ENCODE measurements around the gene DAPK1.

DAPK1 gene

DNA sequence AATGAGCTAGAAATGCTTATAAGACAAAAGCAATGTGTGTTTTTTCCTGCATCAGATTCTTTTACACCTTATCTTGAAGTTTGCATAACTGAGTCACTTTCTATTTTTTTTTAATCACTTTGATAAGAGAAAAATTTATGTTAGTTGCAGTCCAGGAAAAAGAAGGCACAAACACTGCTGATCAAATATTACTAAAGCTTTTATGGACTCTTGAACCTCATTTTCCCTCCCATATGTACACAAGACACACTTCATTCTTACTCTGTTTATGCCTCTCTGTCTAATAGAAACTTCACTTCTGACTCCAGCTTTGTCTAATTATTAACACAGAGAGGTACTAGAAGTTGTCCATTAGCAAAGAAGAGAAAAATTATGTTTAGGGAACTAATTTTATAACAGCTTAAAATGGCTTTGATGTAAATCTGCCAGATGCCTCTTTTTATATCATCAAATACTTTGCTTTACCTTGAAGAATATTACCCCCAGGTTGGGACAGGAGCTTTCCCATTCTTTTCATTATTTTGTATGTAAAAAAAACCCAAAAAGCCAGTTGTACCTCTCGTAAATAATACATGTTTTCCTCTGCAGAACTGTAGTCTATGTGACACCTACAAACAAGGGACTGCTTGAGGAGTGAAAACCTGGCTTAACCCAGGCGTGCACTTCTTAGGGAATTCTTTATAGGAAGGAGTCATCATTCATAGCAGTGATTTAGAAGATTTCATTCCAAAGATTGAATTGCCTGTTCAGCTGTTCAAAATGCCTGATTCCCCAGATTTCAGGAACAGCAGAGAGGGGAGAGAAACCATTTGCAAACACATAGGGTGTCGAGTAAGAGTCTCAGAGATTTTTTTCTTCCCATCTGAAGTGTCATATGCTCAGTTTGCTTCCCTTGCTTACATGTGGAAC, 72.6 kb downstream of the DAPK1 start:
- DNase-seq: no peak

DNA sequence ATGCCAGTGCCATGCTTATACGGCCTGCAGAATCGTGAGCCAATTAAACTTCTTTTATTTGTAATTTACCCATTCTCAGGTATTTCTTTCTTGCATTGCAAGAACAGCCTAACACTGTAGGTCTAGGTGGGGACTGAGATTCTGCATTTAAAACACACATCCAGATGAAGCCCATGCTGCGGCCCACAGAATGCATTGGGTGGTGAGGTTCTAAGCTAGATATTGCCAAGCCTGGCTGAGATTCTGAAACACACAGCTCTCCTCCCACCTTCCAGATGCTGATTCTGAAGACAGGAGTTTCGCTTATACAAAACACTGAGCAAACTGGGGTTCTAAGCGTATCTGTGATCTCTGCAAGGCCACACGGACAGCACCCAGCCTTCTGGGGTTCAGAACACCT, 75.1 kb downstream of the DAPK1 start:
- DNase-seq: no peak

DNA sequence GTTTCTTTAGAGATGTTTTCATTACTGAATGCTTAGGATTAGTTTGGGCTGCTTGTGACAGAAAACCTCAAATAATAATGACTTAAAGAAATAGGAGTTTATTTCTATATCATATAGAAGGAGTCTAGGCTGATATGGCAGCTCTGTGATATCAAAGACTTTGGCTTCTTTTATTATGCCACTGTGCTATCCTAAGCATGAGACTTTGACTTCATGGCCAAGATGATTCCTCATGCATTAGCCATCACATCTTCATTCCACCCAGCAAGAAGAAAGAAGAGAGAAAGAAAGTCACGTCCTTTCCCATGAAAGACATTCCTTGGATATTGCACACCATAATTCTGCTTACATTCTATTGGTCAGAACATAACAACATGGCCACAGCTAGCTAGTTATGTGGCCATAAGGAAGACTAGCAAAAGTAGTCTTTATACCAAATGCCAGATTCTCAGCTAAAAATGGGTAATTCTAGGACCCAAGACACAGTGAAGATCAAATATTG, 76.2 kb downstream of the DAPK1 start:
- DNase-seq: peak; percentile 39

DNA sequence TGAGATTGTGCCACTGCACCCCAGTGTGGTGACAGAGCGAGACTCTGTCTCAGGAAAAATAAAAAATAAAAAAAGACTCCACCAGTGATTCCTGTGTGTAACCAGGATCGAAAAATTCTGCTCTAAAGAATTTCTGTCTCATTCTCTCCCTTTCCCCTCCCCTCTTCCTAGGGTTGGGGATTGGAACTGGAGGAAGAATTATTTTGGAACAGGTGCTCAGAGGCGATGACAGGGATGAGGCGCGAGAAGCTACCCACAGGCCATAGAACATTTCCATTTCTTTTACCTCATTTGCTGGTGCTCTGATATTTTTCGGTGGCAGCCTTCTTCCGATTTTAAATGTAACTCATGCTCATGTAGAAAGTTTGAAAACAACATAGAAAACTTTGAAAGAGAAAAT, 80.1 kb downstream of the DAPK1 start:
- no peak for DNase-seq

DNA sequence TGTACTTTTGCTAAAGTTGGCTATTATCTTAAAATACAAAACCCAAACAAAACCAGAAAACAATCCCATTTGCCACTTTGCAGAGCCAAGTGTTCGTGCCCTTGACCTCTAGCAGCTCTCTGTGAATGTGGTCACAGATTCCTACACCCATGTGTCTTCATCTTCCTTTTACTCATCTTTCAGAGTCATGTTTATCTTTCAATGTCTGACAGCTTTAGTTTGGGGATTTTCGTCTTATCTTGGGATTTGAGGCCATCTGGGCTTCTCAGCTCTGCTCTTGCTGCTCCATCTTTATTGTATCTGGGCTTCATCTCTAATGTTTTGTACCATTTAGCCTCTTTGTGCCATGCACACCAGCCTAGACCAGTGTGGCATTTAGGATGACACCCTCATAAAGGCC, 81.0 kb downstream of the DAPK1 start:
- DNase-seq: no peak

DNA sequence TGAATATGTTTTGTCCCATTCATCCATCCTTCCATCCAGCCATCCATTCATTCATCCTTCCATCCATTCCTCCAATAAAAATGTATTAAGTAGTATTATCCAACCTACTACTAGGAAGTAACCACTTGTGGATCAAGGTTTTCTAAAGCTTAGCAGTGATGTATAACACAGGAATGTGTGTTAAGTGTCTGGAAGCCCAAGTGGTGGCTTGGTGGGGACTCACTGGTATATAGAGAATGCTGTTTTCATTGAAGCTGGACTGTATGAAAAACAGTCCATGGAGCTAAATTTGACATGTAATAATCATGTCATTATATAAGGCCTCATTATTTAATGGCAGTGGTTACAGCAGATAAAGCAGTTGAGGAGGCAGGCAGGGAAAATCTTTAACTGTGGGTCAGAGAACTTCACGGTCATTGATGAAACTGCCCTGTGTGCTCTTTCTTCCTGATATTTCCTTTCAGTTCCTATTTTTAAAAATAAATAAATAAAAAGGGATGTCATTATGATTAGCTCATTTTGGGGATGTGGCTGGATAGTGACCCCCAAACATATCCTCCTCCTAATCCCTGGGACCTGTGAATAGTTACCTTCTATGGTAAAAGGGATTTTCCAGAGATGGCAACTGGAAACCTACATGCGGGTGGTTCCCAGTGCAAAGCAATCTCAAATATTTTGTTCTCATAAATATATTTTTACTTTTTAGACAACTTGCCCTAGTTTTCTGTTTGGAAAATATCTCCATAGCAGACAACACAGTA, 82.3 kb downstream of the DAPK1 start:
- DNase-seq: no peak

DNA sequence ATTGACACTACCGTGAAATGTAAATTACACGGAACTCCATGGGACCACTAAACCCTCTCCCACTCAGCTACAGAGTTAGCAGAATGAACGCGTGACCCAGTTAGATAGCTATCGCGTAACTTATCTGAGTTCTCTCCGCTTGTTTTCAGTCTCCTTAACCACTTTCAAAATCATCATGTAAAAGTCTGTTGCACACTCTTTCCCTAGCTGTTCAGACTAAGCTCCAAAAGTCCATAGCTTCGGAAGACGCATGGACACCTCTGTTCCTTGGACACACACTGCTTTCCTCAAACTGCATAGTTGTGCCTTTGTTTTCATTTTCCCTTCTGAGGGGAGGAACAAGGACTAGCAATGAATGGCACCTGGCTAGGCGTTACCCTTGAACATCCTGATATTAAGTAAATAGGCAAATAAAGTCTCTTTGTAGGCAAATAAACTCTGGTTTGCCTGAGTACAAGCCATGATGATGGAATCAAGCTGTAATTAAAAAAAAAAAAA, 83.3 kb downstream of the DAPK1 start:
- DNase-seq: no peak

DNA sequence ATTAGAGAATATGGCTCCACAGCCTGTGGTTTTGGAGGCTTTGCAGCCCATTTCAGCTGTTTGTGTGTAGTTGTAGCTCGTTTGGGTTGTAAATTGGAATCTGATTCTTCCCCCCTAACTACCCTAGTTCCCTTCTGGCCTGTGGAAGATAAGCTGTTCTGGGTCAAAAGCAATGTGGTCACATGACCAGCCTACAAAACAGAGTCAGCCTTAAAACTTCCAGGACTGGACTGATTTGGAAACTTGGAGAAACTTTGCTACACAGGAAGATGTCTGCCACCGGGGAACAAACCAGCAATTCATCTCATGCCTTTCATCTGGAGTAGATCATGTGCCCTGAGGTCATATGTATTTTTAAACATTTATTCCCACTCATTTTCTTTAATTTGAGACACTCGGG, 83.8 kb downstream of the DAPK1 start:
- DNase-seq: peak; percentile 54

DNA sequence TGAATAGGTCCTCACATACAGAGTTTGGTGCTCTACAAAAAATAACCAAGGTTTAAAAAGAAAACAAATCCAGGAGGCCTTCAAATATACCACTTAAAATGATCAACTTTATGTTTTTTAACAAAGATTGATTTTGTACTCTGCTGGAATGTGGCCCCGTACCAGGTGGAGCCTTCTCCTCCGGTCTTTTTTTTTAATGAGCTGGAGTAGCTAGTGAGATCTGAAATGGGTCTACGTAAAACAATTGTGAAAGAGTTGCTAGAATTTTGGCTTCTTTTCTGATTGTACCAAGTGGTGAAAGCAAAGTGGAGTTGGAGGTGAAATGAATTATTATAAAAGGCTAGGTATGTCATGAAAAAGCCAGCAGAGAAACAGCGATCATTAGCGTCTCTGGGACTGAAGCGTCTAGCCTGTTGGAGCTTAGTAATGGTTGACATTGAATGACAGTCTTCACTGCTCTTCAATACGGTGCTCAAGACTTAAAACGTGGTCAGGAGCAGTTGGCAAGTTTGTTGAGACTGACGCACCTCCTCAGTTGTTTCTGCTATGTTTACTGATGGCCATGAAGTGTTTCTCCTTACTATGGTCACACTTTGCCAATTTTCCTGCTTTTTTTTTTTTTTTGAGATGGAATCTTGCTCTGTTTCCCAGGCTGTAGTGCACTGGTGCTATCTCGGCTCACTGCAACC, 84.4 kb downstream of the DAPK1 start:
- DNase-seq: no peak

DNA sequence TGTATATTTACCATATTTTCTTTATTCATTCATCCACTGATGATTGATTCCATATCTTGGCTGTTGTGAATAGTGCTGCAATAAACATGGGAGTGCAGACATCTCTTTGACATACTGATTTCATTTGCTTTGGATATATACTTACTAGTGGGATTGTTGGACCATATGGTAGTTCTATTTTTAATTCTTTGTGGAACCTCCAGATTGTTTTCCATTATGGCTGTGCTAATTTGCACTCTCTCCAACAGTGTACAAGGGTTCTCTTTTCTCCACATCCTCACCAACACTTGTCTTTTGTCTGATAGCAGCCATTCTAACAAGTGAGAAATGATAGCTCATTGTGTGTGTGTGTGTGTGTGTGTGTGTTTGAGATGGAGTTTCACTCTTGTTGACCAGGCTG, 86.7 kb downstream of the DAPK1 start:
- no peak for DNase-seq

DNA sequence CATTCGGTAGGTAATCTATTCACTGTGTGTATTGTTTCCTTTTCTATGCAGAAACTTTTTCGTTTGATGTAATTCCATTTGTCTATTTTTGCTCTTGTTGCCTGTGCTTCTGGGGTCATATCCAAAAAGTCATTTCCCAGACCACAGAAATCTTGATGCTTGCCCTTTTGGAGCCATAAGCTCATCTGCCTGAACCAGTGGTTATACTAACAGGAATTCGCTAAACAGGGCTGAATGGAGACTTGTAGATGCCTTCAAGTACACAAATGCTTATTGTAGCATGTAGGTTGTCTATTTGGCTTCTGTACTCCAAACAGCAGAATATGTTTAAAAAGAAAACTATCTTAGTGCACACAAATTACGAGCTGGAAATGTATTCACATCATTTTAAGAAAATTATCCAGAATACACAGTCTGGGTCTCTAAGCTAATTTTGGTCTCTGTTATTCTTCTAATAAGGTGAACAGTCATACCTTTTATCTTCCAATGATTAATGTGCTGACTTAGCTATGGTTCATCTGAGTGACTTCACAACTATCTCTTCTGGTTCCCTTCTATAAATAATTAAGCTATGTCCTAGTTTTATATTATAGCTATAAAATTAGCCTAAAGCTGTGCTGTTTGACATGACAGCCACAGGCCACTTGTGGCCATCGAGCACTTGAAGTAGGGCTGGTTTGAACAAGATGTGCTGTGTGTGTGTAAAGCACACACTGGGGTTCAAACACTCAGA, 87.6 kb downstream of the DAPK1 start:
- no peak for DNase-seq

DNA sequence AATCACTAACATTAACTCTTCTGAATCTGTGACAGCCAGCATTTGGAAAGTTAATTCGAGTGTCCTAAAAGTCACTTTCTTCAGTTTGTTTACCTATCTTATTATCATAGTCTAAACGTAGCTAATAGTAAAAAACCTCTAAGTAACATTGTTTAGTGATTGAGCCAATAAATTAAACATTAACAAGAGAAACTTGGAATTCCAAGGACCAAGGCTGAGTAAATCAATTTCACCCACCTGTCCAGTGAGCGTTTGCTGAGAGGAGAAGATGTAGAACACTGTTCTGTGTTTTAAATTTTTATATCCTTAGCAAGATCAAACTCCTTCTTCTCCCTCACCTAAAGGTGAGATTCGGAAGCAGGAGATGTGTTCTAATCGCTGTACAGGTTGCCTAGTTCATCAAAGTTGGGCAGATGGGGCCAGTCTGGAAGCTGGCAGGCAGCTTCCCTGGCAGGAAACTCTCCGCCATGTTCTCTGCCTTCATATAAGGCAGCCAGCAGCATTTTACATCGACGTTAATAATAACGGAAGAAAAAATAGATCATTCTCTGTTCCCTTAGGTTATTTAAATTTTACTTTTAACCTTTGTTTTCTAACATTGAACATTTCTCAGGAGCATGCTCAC, 89.2 kb downstream of the DAPK1 start:
- DNase-seq: no peak

DNA sequence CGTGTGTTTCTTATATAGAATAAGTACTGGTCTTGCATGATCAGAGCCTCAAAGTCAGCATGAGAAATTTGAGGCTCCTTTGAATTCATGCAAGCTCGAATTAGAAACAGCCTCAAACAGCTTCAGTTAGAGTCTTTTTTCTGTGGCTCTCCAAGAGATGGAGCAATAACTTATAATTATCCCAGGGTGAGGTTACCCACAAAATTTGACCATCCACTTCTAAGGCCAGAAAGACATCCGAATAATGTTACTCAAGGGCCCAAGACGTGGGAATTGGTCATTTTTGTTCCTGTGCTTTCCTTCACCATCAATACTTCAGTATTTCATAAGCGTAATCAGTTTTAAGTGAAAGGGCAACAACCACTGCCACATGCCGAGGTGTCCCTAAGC, 89.7 kb downstream of the DAPK1 start:
- DNase-seq: no peak

DNA sequence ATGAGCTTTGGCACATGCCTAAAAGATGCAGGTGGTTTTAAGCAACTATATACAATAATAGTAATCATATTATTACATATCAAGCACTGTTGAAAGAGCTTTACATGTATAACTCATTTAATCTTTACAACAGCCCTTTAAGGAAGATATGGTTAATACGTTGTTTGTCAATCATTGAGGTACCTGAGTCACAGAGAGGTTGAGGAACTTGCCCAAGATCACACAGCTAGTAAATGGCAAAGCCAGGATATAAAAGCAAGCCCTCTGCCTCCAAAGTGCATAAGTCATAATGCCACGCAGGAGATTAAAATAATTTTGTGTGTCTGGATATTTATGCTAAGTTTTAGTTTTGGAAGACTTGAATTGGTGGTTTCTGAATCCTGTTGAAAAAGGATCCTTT, 90.2 kb downstream of the DAPK1 start:
- no peak for DNase-seq

DNA sequence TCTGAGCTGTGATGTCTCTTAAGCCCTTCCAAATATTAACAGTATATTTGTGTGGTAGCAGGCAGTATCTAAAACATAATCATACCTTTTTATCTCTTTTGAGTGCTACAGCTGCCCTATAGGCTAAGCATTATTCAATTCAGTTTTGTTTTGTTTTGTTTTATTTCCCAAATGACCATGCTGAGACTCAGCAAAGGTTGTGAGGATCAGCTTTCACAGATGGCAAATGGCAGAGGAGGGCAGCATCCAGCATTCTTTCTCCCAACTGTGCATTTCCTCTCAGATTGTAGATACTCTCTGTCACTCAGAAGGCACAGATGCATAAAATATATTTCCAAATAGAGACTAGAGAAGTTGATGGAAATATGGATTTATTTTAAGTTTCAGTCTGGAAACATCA, 90.7 kb downstream of the DAPK1 start:
- no peak for DNase-seq

DNA sequence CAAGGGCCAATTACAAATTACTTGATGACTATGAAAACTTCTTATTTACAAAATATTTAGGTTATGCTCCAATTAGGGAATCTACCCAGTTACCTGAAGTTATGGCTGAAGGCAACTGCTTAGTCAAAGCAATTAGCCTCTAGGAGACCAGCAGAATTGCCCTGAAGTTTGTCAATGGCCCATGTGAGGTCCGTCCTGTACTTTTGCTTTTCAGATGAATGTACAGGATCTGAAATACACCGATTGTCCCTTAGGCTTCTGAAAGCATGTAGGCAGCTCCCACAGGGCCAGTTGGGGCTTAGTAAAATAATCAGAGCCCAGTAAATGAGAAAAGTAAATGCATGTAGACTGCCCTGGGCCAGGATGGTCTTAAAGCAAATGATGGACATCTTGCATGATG, 93.3 kb downstream of the DAPK1 start:
- no peak for DNase-seq

DNA sequence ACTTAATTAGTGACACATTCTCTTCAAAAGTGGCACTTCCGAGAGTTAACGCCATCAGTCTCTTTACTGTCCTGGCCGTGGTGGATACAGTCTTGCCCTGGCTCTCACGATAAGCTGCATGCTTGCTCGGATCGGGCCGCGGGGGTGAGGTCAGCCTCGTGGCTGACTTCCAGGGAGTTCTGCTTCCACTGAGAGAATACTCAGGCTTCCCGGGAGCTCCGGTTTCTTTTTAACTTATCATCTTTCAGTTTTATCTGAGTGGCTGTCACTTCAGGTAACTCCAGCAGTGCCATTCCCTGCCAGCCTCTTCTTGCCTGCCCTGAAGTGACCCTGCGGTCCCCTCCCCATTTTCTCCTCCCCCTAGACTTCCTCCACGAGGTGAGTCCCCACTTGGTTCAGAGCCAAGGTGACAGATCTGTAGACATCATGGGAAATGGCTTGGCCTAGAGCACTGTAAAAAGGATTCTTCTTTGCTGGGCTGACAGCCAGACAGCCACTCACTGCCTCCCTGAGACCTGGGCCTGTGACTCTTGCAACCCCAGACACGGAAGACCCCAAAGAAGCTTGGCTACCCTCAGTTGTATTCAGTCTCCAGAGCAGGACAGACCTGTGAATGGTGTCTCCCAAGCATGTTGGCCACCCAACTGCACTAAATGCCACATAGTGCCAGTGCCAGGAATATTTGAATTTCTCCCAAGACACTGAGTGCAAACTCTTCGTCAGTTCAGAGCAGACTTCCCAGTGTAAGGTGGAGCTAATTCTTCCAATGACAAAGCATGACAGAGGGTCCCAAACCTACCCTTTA, 95.1 kb downstream of the DAPK1 start:
- peak; percentile 83 for DNase-seq

DNA sequence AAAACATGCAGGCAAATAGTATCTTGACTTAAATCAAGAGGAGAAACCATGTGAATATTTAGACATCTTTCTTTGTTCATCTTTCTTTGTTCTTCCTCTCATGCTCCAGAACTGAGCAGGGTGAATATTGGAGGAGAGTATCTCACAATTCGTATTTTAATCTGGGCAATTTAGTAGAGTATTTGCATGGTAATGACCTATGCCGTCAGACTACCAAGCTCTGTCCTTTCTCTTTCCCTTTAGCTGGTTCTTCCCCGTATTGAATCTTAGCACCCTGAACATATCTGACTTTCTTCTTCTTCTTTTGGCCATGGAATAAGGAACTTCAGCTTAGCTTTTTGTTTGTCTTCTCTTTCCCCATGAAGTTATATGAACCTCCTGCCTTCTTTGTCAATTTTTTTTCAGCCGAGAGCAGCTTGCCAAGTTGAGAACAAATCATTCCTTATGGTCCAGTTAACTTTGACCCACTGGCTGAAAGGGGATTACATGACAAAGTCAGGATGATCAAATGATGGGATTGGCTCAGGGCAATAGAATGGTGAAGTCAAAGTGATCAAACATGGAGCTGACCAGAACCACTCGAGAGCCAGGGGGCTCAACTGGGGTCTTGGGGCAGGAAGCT, 95.8 kb downstream of the DAPK1 start:
- DNase-seq: no peak

DNA sequence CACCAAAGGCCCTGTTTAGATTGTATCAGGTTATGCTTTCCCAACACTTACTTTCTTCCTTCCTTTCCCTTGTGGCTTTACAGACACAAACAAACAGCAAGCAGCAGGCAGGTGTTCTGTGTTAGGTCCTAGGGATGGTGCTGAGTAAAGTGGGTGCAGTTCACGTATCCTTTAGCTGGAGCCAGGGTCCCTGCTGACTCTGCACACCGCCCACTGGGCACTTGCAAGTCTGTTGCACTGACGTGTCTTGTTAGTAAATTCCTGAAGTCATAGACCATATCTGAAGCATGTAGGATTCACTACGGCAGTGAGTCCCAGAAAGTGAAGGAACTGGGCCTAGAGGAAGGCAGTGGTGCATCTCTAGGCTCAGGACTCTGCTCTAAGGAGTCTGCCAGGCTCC, 96.5 kb downstream of the DAPK1 start:
- peak; percentile 77 for DNase-seq

DNA sequence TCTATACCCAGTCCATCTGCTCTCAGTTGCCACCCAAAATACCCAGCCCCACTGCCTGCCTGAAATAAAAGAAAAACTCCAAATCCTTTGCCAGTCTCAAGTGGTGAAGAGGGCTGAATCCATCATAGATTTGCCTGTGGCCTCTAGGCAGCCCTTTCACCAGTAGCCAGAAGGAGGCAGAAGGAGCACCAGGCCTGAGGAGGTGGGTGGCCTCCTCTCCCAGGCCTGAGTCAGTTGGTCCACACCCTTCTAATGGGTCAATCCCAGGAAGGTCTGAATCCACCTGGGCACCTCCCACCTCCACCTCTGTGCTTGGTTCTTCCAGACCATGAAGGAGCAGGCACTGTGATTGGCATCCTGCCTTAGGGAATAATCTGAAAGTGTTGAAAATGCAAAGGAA, 97.0 kb downstream of the DAPK1 start:
- peak; percentile 40 for DNase-seq

DNA sequence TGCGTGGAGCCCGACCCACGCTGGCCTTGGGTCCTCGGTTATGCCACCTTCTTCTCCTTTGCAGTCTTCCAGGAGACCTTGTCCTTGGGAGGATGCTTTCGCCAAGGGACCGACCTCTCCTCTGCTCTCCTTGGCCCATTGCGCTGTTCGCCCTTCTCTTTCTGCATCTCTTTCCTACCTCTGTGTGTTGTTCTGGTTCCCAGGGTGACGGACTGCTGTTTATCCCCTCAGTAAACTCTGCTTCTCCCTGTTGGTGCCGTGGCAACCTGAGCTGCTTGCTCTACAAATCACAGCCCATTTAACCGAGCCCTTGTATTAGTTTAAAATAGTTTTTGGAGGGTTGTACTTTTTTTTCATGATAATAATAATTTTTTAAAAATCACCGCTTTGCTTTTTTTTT, 97.9 kb downstream of the DAPK1 start:
- no peak for DNase-seq

Data from NCI-H226 (cell line).